WTC11 (cell line): ENCODE results near the gene TDRD3. TPM values are rescaled to one million over a fixed set of nuclear protein-coding genes. Genes with fewer than 3 reads are reported as not detected.

Experiments used
- ATAC-seq: fragments of 200-7000 bp; cut with Tn5 transposase; 2 replicates; pipeline ENCODE4 v1.10.0; 2021; ENCODE audit warnings: mild to moderate bottlenecking, moderate library complexity
- CTCF ChIA-PET: fragments of 300-600 bp; sonication (Branson Sonifier 250); formaldehyde crosslinking; loops from one replicate; lab custom pipeline; 2021; ENCODE audit warnings: antibody characterized with exemption; lab: Charles Lee
- POLR2A ChIA-PET: fragments of 350-600 bp; sonication (Branson Sonifier 250); formaldehyde crosslinking; loops from one replicate; lab custom pipeline; 2021; ENCODE audit warnings: antibody characterized with exemption; lab: Charles Lee
- DNase-seq: peaks from one replicate; pipeline ENCODE4 v3.0.0; 2021; ENCODE audit warnings: low spot score
- H3K27ac Mint-ChIP-seq: 2 replicates; pipeline ENCODE4 v1.8.0; 2021; ENCODE audit warnings: mixed read lengths
- H3K27me3 Mint-ChIP-seq: 2 replicates; pipeline ENCODE4 v1.8.0; 2021; ENCODE audit warnings: low read depth, mild to moderate bottlenecking, moderate library complexity, mixed read lengths
- H3K36me3 Mint-ChIP-seq: 2 replicates; pipeline ENCODE4 v1.8.0; 2021; ENCODE audit warnings: mixed read lengths
- H3K4me1 Mint-ChIP-seq: 2 replicates; pipeline ENCODE4 v1.8.0; 2022; ENCODE audit warnings: mixed read lengths
- H3K4me3 Mint-ChIP-seq: 2 replicates; pipeline ENCODE4 v1.8.0; 2021; ENCODE audit warnings: mild to moderate bottlenecking, moderate library complexity, mixed read lengths
- H3K9me3 Mint-ChIP-seq: 2 replicates; pipeline ENCODE4 v1.8.0; 2021; ENCODE audit warnings: mixed read lengths
- AFF4 ChIP-seq: sonication (generic); formaldehyde crosslinking; IDR thresholded peaks from 2 replicates; pipeline ENCODE4 v1.8.1; 2023; ENCODE audit warnings: mild to moderate bottlenecking, missing genetic modification reagents, borderline replicate concordance
- ARID4B ChIP-seq: sonication (generic); formaldehyde crosslinking; IDR thresholded peaks from 2 replicates; pipeline ENCODE4 v1.8.0; 2023; ENCODE audit warnings: missing genetic modification reagents, mild to moderate bottlenecking, borderline replicate concordance
- ATF6 ChIP-seq: sonication (generic); formaldehyde crosslinking; IDR thresholded peaks from 2 replicates; pipeline ENCODE4 v1.8.1; 2023; ENCODE audit warnings: mild to moderate bottlenecking, missing genetic modification reagents
- E2F1 ChIP-seq: sonication (generic); formaldehyde crosslinking; IDR thresholded peaks from 2 replicates; pipeline ENCODE4 v1.8.0; 2022; ENCODE audit warnings: mild to moderate bottlenecking, missing genetic modification reagents
- ERG ChIP-seq: fragments of 250-450 bp; sonication (Bioruptor Pico); IDR thresholded peaks from 2 replicates; pipeline ENCODE4 v1.8.0; 2021; ENCODE audit warnings: mild to moderate bottlenecking
- FOXJ3 ChIP-seq: sonication (generic); formaldehyde crosslinking; IDR thresholded peaks from 2 replicates; pipeline ENCODE4 v1.9.0; 2021; ENCODE audit warnings: missing genetic modification reagents, mild to moderate bottlenecking, borderline replicate concordance
- FOXP1 ChIP-seq: sonication (generic); formaldehyde crosslinking; IDR thresholded peaks from 2 replicates; pipeline ENCODE4 v1.8.0; 2022; ENCODE audit warnings: missing genetic modification reagents, mild to moderate bottlenecking, moderate library complexity, borderline replicate concordance
- IRF1 ChIP-seq: sonication (generic); formaldehyde crosslinking; IDR thresholded peaks from 2 replicates; pipeline ENCODE4 v1.8.0; 2023; ENCODE audit warnings: missing genetic modification reagents
- IRF2 ChIP-seq: sonication (generic); formaldehyde crosslinking; IDR thresholded peaks from 2 replicates; pipeline ENCODE4 v1.8.0; 2022; ENCODE audit warnings: low read depth, missing genetic modification reagents, borderline replicate concordance
- JUN ChIP-seq: sonication (generic); formaldehyde crosslinking; IDR thresholded peaks from 2 replicates; pipeline ENCODE4 v1.8.0; 2023; ENCODE audit warnings: mild to moderate bottlenecking, missing genetic modification reagents
- MXD4 ChIP-seq: fragments of 250-450 bp; sonication (Bioruptor Pico); IDR thresholded peaks from 2 replicates; pipeline ENCODE4 v1.8.0; 2021; ENCODE audit warnings: mild to moderate bottlenecking, moderate library complexity, borderline replicate concordance
- PRRX2 ChIP-seq: fragments of 250-450 bp; sonication (Bioruptor Pico); IDR thresholded peaks from 2 replicates; pipeline ENCODE4 v1.8.0; 2021; ENCODE audit warnings: mild to moderate bottlenecking
- SMAD3 ChIP-seq: sonication (generic); formaldehyde crosslinking; IDR thresholded peaks from 2 replicates; pipeline ENCODE4 v1.8.0; 2022; ENCODE audit warnings: missing genetic modification reagents, mild to moderate bottlenecking, borderline replicate concordance
- ZNF232 ChIP-seq: sonication (generic); formaldehyde crosslinking; IDR thresholded peaks from 2 replicates; pipeline ENCODE4 v1.8.0; 2022; ENCODE audit warnings: mild to moderate bottlenecking, missing genetic modification reagents
- ZNF671 ChIP-seq: fragments of 250-450 bp; sonication (Bioruptor Pico); IDR thresholded peaks from 2 replicates; pipeline ENCODE4 v1.8.0; 2021; ENCODE audit warnings: mild to moderate bottlenecking
- total RNA-seq: library from RNA; stranded (reverse); gene quantifications from 3 replicates; pipeline ENCODE4 v1.2.3, GENCODE V29; 2021

Gene TDRD3
- total RNA-seq, 1 experiment from 2014 or later: 19.5 TPM

- TF ChIP-seq E2F1 (no peak), ZNF671 (CRISPR knock-in tag) (no peak), IRF1 (no peak), IRF2 (CRISPR knock-in tag) (no peak), ERG (CRISPR knock-in tag) (no peak), MXD4 (CRISPR knock-in tag) (no peak), ARID4B (CRISPR knock-in tag) (no peak), FOXJ3 (CRISPR knock-in tag) (no peak), SMAD3 (no peak)
These were observed 45.7 kb upstream of the TDRD3 start (continued) for GRCh38 chr13:60351326-60351725.

GRCh38 chr13:60351855-60352615, 45.0 kb upstream of the TDRD3 start:
- ChIA-PET POLR2A (no interaction called here), CTCF (no interaction called here)
- DNase-seq: no peak
- Mint-ChIP-seq H3K36me3 (peaks cover 2% of the 10 kb centered on the region; the same call in 1 of the 2 replicates), H3K4me3 (no peak overlapping the region), H3K9me3 (peaks cover 14% of the 10 kb centered on the region), H3K4me1 (no peaks in the 10 kb centered on the region; the same call in 1 of the 2 replicates), H3K27me3 (no peaks in the 10 kb centered on the region), H3K27ac (no peak overlapping the region)
- ATAC-seq: no peak
- TF ChIP-seq SMAD3: no peak
- no peak for TF ChIP-seq PRRX2
- TF ChIP-seq ATF6 (CRISPR knock-in tag): no peak

- ChIA-PET POLR2A (no interaction called here), CTCF (no interaction called here)
- peaks cover 2% of the 10 kb centered on the region; the same call in 1 of the 2 replicates for H3K36me3 Mint-ChIP-seq
- H3K4me1 Mint-ChIP-seq: no peaks in the 10 kb centered on the region; the same call in 1 of the 2 replicates
- no peaks in the 10 kb centered on the region for H3K27me3 Mint-ChIP-seq
- DNase-seq (no peak), ATAC-seq (no peak)
- H3K27ac Mint-ChIP-seq: no peak overlapping the region
- no peak overlapping the region for H3K4me3 Mint-ChIP-seq
- peaks cover 14% of the 10 kb centered on the region for H3K9me3 Mint-ChIP-seq
- TF ChIP-seq FOXJ3 (CRISPR knock-in tag) (no peak), JUN (CRISPR knock-in tag) (no peak), FOXP1 (CRISPR knock-in tag) (no peak), ZNF232 (no peak), AFF4 (CRISPR knock-in tag) (no peak)
These were observed 44.4 kb upstream of the TDRD3 start for GRCh38 chr13:60352644-60353043.
